SK-N-MC (cell line): ENCODE data around the gene EHBP1.

Experiments
- EZH2 ChIP-seq: fragments of 200-600 bp; sonication (generic); IDR thresholded peaks from one replicate; pipeline ENCODE4 v1.6.1; 2017; ENCODE audit warnings: antibody characterized with exemption
- FOXP2 ChIP-seq: optimal IDR thresholded peaks from 2 replicates; pipeline ENCODE3; 2011; ENCODE audit warnings: mild to moderate bottlenecking, moderate library complexity; ENCODE audit not compliant: insufficient read depth; ENCODE audit errors: extremely low read length, control extremely low read depth
- POLR2AphosphoS5 ChIP-seq: IDR thresholded peaks from 2 replicates; pipeline ENCODE4 v1.6.1; 2012; ENCODE audit warnings: mild to moderate bottlenecking, low read depth, low read length, borderline replicate concordance

- TF ChIP-seq POLR2AphosphoS5 (no peak), EZH2 (no peak), FOXP2 (no peak)
Measured at GRCh38 chr2:62741127-62741526, 35.6 kb downstream of the EHBP1 start.
